ENCODE results near the gene WNT3A. TPM values are rescaled to one million over a fixed set of nuclear protein-coding genes. Genes with fewer than 3 reads are reported as not detected.
A peak's percentile ranks its signal among the peaks of the same experiment; 100 is the strongest.

WNT3A gene
- polyA plus RNA-seq, 1 of the 3 experiments (the other 2 are of a cell fraction) = not detected

DNA sequence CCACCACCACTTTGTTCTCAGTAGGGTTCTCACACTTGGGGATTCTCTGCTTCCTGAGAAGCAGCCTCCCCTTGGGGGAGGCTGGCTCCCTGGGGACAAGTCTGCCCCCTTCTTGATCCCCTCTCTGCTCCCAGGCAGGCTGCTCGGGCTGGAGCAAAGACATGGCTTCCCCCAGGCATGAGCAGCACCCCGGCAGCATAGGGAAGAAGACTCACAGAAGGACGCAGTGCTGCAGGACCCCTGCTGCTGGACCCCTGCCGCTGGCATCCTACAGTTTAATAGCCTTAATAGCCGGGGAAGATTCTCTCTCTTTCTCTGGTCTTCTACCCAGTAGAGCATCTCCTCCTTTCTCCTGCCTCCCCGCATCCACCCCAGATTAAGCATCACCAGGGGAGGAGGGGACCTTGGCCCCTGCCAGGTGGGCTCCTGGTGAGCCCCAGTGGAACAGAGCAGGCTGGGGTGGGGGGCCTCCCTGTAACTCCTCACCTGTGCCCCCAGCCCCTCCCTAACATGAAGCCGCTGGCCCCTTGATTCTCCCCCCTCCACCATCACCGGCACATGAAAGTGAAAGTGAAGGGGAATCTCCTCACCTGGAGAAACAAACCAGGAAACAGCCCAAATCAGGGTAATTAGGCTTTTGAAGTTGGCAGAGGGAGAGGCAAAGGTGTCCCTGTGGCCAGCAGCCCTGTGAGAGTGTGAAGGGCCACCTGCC lies 2.5 kb downstream of the WNT3A start (continued):
- TF ChIP-seq, protein P1, sequence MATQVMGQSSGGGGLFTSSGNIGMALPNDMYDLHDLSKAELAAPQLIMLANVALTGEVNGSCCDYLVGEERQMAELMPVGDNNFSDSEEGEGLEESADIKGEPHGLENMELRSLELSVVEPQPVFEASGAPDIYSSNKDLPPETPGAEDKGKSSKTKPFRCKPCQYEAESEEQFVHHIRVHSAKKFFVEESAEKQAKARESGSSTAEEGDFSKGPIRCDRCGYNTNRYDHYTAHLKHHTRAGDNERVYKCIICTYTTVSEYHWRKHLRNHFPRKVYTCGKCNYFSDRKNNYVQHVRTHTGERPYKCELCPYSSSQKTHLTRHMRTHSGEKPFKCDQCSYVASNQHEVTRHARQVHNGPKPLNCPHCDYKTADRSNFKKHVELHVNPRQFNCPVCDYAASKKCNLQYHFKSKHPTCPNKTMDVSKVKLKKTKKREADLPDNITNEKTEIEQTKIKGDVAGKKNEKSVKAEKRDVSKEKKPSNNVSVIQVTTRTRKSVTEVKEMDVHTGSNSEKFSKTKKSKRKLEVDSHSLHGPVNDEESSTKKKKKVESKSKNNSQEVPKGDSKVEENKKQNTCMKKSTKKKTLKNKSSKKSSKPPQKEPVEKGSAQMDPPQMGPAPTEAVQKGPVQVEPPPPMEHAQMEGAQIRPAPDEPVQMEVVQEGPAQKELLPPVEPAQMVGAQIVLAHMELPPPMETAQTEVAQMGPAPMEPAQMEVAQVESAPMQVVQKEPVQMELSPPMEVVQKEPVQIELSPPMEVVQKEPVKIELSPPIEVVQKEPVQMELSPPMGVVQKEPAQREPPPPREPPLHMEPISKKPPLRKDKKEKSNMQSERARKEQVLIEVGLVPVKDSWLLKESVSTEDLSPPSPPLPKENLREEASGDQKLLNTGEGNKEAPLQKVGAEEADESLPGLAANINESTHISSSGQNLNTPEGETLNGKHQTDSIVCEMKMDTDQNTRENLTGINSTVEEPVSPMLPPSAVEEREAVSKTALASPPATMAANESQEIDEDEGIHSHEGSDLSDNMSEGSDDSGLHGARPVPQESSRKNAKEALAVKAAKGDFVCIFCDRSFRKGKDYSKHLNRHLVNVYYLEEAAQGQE (IDR thresholded peaks at IDR 0.05; ENCODE audit: low read depth, low read length) = no peak
- TF ChIP-seq MEF2A (IDR thresholded peaks at IDR 0.05; ENCODE audit: borderline replicate concordance, low read depth) = no peak
- no peak for TF ChIP-seq POLR2AphosphoS5 (IDR thresholded peaks at IDR 0.05; ENCODE audit: low read depth, low read length)
- TF ChIP-seq, protein P2, sequence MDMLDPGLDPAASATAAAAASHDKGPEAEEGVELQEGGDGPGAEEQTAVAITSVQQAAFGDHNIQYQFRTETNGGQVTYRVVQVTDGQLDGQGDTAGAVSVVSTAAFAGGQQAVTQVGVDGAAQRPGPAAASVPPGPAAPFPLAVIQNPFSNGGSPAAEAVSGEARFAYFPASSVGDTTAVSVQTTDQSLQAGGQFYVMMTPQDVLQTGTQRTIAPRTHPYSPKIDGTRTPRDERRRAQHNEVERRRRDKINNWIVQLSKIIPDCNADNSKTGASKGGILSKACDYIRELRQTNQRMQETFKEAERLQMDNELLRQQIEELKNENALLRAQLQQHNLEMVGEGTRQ (IDR thresholded peaks at IDR 0.05; ENCODE audit: borderline replicate concordance, low read depth, low read length) = no peak

DNA sequence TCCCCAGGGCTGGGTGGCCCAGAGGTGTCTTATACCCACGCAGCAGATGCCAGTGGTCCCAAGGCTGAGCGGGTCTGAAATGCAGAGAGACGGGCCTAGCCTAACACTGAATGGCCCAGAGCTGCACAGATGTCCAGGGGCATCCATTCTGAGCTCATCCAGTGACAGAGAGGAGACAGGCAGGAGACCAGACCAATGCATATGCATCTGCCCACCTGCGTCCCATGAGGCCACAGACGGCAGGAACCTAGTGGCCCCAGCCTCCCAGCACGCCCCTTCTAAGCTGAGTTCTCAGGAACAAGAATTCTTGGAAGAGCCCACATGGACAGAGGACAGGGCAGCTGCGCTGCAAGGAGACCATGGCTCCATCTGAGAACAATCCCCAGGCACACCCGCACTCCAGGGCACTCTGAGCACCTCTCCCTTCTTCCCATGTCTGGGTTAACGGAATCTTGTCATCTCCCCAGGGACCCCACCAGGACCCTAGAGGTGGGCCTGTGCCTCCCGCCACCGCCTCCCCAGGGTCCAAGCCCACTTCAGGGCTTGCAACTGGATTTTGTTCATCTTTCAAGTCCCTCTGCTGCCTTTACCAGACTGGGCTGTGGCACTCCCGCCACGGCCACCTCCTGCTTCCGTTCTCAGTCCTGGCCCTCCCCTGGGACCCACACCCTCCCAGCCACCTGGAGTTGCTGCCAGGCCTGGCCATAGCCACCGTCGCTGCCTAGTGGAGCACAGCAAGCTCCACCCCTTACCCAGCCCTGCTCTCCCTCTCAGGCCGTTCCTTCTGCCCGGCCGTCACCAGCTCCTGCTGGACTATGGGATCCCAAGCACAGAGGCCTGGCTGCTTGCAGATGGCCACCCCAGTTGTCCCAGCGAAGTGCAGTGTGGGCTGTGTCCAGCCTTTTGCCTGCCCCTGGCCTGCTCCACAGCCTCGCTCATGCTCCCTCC lies 3.3 kb downstream of the WNT3A start:
- TF ChIP-seq, protein P3, sequence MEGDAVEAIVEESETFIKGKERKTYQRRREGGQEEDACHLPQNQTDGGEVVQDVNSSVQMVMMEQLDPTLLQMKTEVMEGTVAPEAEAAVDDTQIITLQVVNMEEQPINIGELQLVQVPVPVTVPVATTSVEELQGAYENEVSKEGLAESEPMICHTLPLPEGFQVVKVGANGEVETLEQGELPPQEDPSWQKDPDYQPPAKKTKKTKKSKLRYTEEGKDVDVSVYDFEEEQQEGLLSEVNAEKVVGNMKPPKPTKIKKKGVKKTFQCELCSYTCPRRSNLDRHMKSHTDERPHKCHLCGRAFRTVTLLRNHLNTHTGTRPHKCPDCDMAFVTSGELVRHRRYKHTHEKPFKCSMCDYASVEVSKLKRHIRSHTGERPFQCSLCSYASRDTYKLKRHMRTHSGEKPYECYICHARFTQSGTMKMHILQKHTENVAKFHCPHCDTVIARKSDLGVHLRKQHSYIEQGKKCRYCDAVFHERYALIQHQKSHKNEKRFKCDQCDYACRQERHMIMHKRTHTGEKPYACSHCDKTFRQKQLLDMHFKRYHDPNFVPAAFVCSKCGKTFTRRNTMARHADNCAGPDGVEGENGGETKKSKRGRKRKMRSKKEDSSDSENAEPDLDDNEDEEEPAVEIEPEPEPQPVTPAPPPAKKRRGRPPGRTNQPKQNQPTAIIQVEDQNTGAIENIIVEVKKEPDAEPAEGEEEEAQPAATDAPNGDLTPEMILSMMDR (IDR thresholded peaks at IDR 0.05) = no peak
- TF ChIP-seq MXI1 (IDR thresholded peaks at IDR 0.05; ENCODE audit: low read depth, low read length) (no peak), RAD21 (IDR thresholded peaks at IDR 0.05; ENCODE audit: low read length) (no peak), YY1 (IDR thresholded peaks at IDR 0.05; ENCODE audit: low read depth) (no peak), NRF1 (IDR thresholded peaks at IDR 0.05; ENCODE audit: low read depth, low read length) (no peak), FOSL2 (IDR thresholded peaks at IDR 0.05; ENCODE audit: borderline replicate concordance, low read depth) (no peak), FOXJ3 (CRISPR knock-in tag; IDR thresholded peaks at IDR 0.05) (no peak), MEF2A (IDR thresholded peaks at IDR 0.05; ENCODE audit: borderline replicate concordance, low read depth) (no peak)
- TF ChIP-seq, protein P2 (IDR thresholded peaks at IDR 0.05; ENCODE audit: borderline replicate concordance, low read depth, low read length) = no peak
- TF ChIP-seq, protein P4, sequence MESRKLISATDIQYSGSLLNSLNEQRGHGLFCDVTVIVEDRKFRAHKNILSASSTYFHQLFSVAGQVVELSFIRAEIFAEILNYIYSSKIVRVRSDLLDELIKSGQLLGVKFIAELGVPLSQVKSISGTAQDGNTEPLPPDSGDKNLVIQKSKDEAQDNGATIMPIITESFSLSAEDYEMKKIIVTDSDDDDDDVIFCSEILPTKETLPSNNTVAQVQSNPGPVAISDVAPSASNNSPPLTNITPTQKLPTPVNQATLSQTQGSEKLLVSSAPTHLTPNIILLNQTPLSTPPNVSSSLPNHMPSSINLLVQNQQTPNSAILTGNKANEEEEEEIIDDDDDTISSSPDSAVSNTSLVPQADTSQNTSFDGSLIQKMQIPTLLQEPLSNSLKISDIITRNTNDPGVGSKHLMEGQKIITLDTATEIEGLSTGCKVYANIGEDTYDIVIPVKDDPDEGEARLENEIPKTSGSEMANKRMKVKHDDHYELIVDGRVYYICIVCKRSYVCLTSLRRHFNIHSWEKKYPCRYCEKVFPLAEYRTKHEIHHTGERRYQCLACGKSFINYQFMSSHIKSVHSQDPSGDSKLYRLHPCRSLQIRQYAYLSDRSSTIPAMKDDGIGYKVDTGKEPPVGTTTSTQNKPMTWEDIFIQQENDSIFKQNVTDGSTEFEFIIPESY (IDR thresholded peaks at IDR 0.05; ENCODE audit: borderline replicate concordance, low read depth) = no peak
- TF ChIP-seq, protein P5, sequence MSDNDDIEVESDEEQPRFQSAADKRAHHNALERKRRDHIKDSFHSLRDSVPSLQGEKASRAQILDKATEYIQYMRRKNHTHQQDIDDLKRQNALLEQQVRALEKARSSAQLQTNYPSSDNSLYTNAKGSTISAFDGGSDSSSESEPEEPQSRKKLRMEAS (IDR thresholded peaks at IDR 0.05; ENCODE audit: low read depth) = no peak
- H3K4me2 ChIP-seq = 0 out of 2 replicates have a peak overlapping the region, but pooled peaks have one; percentile 37
- H3K79me2 ChIP-seq (ENCODE audit: insufficient read depth) = no peaks in the 10 kb centered on the region
- H3K4me3 ChIP-seq (ENCODE audit: low read depth in 2 of 2, low read length in 1 of 2) = no peak overlapping the region
- ChIA-PET CTCF (interaction anchor here (1.0 kb wide), 1 partner anchor 10 kb away, joined by 5 read pairs; no protein-coding TSS in a partner anchor), POLR2A (no interaction called here)
- H3K9ac ChIP-seq = no peak overlapping the region
- H3K9me2 ChIP-seq = no peaks in the 10 kb centered on the region
- peaks cover 0 to 5% of the 10 kb centered on the region in 2 experiments; a peak in 1 of 4 replicates for H3K4me1 ChIP-seq (ENCODE audit: control insufficient read depth in 1 of 2, insufficient read depth in 2 of 2, low read depth in 1 of 2, low read length in 1 of 2)
- no peaks in the 10 kb centered on the region for H3F3A ChIP-seq (replicated peaks; ENCODE audit: insufficient read depth)
- no peak overlapping the region for H3K27ac ChIP-seq (ENCODE audit: low read depth in 2 of 2, low read length in 1 of 2)
- WGBS (ENCODE audit: low lambda C conversion rate) = 37% methylated on average over 21 of the region's 21 CpGs
- no peaks in the 10 kb centered on the region for H3K36me3 ChIP-seq (replicated peaks in 1 of 2; ENCODE audit: control insufficient read depth in 1 of 2, insufficient read depth in 2 of 2, low read length in 1 of 2)
- no peaks in the 10 kb centered on the region for H4K20me1 ChIP-seq (ENCODE audit: insufficient read depth)
- peaks cover 39% of the 10 kb centered on the region for H3K27me3 ChIP-seq (ENCODE audit: insufficient read depth)
- H3K9me3 ChIP-seq = no peaks in the 10 kb centered on the region
- H2AFZ ChIP-seq (ENCODE audit: low read depth) = no peak overlapping the region
- no peak for DNase-seq

Data from SK-N-SH (cell line).